ENCODE results near the gene MARCHF7.
"Not testable (repeated sequence)": the region's sequence is repeated elsewhere in the genome, so short reads cannot be mapped to it uniquely, and the experiment has no call there.

Gene MARCHF7, protein sequence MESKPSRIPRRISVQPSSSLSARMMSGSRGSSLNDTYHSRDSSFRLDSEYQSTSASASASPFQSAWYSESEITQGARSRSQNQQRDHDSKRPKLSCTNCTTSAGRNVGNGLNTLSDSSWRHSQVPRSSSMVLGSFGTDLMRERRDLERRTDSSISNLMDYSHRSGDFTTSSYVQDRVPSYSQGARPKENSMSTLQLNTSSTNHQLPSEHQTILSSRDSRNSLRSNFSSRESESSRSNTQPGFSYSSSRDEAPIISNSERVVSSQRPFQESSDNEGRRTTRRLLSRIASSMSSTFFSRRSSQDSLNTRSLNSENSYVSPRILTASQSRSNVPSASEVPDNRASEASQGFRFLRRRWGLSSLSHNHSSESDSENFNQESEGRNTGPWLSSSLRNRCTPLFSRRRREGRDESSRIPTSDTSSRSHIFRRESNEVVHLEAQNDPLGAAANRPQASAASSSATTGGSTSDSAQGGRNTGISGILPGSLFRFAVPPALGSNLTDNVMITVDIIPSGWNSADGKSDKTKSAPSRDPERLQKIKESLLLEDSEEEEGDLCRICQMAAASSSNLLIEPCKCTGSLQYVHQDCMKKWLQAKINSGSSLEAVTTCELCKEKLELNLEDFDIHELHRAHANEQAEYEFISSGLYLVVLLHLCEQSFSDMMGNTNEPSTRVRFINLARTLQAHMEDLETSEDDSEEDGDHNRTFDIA

DNA sequence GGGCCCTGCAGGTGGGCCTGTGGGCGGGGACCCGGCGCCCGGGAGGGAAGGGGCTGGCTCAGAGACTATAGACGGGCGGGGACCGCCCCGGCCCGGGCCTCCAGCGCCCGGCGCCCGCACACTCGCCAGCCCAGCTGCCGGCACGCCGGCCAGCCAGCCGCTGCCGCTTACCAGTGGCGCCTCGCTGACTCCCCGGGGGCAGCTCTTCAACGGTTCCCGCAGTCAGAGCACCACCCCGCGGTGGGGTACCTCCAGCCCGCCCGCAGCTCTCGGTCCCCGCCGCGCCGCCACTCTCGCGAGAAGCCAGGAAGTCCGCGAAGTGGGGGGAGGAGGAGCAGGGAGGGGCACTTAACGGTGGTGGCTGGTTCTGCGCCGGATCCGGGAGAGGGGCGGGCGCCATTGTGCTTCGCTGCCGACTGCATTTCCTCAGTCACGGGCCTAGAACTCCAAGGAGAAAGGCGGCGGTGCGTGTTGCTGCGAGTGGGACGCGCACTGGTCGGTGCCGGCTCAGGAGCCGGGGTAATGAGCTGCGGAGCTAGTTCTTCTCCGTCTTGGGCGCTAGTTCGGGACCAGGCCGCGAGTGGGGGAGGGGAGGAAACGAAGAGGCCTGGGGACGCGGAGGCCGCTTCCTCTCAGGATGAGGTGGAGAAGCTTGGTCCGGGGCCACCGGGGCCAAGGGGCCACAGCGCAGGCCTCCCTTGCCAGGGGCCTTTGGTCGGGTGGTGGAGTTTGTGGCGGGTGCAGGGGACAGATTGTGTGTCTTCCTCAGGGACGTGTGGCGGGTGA is at the start of gene MARCHF7:
TSS of gene MARCHF7 (plus strand) at position 364 of the 786 bp plus-strand sequence. CDS start 16,517 bp downstream, outside the sequence.
- peak; percentile 93 to 95 for DNase-seq (ENCODE audit: low read depth in 2 of 2)

- not testable (repeated sequence) for DNase-seq (ENCODE audit: low read depth in 2 of 2)
Observed at GRCh38 chr2:159667423-159667822, 44.9 kb upstream of the MARCHF7 start.

GRCh38 chr2:159671047-159671446 is 41.3 kb upstream of the MARCHF7 start:
- DNase-seq (ENCODE audit: low read depth in 2 of 2) = no peak

DNA sequence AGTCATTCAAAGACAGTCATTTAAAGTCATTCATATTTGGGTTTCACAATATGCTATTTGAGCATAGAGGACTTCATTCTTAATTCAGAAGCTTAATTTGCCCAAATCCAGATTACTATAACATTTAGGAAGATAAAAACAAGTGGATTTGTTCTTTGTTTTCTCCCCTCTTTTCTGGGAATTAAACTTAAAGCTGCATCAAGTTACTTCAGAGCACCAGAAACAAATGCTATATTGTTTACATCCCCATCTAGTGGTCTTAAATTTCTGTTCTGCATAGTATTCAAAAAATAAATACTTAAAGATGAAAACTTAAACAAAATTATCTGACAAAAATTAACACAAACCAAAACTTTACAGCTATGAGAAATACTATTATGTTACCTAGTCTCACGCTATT is 34.7 kb upstream of the MARCHF7 start:
- no peak for DNase-seq (ENCODE audit: low read depth in 2 of 2)

GRCh38 chr2:159680692-159681091 is 31.6 kb upstream of the MARCHF7 start:
- DNase-seq (ENCODE audit: low read depth in 2 of 2) = no peak

- DNase-seq (ENCODE audit: low read depth in 2 of 2) = no peak
Observed at GRCh38 chr2:159683817-159684216, 28.5 kb upstream of the MARCHF7 start.

- no peak for DNase-seq (ENCODE audit: low read depth in 2 of 2)
Observed at GRCh38 chr2:159684796-159685195, 27.5 kb upstream of the MARCHF7 start.

GRCh38 chr2:159694500-159695040 is 17.7 kb upstream of the MARCHF7 start:
- DNase-seq (ENCODE audit: low read depth in 2 of 2) = no peak

DNA sequence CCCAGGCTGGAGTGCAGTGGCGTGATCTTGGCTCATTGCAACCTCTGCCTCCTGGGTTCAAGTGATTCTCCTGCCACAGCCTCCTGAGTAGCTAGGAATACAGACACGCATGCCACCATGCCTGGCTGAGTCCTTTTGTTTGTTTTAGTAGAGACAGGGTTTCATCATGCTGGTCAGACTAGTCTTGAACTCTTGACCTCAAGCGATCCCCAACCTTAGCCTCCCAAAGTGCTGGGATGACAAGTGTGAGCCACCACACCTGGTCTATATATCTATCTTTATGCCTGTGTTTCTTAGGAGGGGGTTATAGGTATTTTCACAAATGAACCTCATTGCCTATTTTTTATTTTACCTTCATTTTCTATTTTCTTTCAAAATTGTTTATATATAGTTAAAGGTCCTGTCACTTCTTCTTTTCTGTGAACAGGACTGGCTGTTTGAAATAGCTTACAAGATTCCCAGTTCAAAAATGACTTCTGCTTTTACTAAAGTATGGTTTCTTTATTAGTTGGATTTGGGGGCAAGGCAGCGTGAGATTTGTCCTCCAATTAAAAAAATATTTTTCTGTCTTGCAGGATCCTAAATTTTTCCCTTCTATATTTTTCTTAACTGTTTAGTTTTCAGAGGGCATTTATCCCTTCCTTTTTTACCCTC is 16.4 kb upstream of the MARCHF7 start:
- no peak for DNase-seq (ENCODE audit: low read depth in 2 of 2)

GRCh38 chr2:159703491-159703890 is 8.8 kb upstream of the MARCHF7 start:
- no peak for DNase-seq (ENCODE audit: low read depth in 2 of 2)

DNA sequence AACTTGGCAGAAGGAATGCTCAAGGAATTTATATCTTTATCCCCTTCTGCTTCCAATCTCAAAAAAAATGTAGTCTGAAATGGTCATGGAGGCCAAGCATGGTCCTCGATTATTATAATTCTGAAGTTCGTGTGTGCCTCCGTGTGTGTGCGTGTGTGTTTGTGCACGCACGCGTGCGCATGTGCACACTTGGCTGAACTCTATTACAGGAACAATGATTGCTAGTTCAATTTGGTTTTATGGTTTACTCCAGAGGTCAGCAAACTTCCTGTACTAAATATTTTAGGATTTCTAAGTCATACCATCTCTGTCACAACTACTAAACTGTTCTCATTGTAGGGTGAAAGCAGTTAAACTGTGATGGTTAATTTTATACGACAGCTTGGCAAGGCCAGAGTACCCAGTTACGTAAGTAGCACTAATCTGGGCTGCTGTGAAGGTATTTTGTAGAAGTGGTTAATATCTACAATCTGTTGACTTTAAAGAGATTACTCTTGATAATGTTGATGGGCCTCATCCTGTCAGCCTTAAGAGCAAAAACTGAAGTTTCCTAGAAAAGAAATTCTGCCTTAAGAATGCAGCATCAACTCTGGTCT is 5.8 kb upstream of the MARCHF7 start:
- DNase-seq (ENCODE audit: low read depth in 2 of 2) = no peak

DNA sequence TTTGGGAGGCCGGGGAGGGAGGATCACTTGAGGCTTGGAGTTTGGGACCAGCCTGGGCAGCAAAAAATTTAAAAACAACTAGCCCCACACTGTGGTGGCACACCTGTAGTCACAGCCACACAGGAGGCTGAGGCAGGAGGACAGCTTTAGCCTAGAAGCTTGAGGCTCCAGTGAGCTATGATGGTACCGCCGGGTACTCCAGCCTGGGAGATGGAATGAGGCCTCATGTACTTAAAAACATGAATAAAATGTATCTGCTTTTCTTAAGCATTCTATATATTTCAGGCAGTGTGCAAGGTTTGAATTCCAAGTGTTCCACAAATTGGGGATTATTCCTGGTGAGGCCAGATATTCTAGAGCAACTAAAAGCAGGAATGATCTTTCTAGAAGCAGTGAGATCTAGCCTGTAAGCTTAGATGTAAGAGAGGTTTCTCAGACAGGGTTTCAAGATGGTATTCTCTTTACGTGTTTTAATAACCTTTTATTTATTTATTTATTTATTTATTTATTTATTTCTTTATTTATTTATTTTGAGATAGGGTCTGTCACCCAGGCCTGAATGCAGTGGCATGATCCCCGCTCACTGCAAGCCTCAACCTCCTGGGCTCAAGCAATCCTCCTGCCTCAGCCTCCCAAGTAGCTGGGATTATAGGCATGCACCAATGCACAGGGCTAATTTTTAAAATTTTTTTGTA is 4.1 kb upstream of the MARCHF7 start:
- DNase-seq (ENCODE audit: low read depth in 2 of 2) = no peak

- no peak for DNase-seq (ENCODE audit: low read depth in 2 of 2)
Observed at GRCh38 chr2:159710601-159711180, 1.6 kb upstream of the MARCHF7 start.

- DNase-seq (ENCODE audit: low read depth in 2 of 2) = no peak
Observed at GRCh38 chr2:159711562-159712142, 654 bp upstream of the MARCHF7 start.

GRCh38 chr2:159712929-159713420 is 669 bp downstream of the MARCHF7 start:
- DNase-seq (ENCODE audit: low read depth in 2 of 2) = peak in 1 of 2 donors; percentile 1

DNA sequence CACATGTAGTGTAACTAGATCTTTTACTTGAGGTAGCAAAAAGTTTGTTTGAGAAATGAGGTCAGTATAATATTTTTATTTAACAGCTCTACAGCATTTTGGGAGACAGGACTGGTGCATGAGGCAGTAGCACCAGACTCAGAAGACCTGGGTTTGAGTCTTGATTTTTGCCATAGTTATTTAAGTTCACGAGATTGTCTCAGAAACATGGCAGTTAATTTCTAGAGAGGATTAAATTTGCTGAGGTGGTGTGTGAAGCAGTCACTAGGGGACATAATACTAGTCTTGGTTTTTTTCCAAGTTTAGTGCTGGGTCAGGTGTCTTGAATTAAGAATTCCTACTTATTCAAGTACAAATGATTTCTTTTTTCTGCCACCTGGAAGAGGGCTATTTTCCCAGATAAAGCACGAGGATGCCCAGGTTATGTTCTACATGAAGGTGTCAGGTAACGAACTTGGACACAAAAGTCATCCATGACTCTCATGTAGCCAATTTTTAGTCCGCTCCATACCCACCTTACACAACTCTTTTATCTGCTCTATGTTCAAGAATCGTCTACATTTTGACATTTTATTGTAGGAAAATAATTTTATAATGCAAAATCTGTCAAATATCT is 1.4 kb downstream of the MARCHF7 start:
- no peak for DNase-seq (ENCODE audit: low read depth in 2 of 2)

DNA sequence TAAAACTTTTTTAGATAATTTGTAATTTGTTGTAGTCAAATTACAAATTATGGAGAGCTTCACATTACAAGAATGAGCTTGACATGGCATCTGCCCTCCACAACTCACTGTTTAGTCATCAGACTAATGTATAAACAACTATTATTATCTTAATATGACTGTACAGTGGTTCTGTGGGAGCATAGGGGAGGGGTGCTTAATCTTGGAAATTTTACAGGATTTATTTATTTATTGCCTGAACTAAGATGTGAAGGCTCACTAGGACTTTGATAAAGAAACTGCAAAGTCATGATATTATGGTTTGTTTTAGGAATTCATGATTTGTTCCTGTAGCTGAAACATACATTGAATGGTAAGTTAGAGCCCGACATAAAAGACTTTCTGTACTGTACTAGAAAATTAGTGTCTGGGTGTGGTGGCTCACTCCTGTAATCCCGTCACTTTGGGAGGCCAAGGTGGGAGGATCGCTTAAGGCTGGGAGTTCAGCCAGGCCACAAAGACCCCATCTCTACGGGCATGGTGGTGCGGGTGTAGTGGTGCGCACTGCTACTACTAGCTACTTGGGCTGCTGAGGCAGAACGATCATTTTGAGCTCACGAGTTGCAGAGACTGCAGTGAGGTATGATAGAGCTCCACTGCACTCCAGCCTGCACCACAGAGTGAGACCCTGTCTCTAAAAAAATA is 2.1 kb downstream of the MARCHF7 start:
- DNase-seq (ENCODE audit: low read depth in 2 of 2) = no peak

DNA sequence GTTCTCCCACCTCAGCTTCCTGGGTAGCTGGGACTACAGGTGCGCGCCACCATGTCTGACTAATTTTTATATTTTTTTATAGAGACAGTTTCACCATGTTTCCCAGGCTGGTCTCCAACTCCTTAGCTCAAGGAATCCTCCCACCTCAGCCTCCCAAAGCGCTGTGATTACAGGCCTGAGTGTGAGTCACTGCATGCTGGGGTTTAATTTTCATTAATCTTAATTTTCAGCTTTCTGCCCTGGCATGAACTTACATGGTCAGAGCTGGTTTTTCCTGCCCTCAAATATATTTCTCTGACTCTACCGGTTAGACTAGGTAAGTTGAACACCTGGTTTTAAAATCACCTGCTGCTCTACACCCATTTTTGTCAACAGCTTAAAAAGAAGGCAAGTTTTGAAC is 3.1 kb downstream of the MARCHF7 start:
- no peak for DNase-seq (ENCODE audit: low read depth in 2 of 2)
